Activated CD4-positive, alpha-beta T cell treated with anti-CD3 and anti-CD28 coated beads, Interleukin-2, amount 10 ng/mL, durations not matched to agents 24 days and 14 days (primary cell): Measurements from ENCODE around the gene POMT1. TPM values are rescaled to one million over a fixed set of nuclear protein-coding genes. Genes with fewer than 3 reads are reported as not detected.
A peak's percentile ranks its signal among the peaks of the same experiment; 100 is the strongest.
"Not testable (repeated sequence)": the region's sequence is repeated elsewhere in the genome, so short reads cannot be mapped to it uniquely, and the experiment has no call there.

Source experiments
- DNase-seq: peaks from one replicate; pipeline ENCODE4 v3.0.0; 2022
- H3K27ac Mint-ChIP-seq: one replicate; pipeline ENCODE4 v1.8.0; 2022; ENCODE audit warnings: mild to moderate bottlenecking, mixed read lengths
- H3K27me3 Mint-ChIP-seq: one replicate; pipeline ENCODE4 v1.8.0; 2022; ENCODE audit warnings: mixed read lengths
- H3K36me3 Mint-ChIP-seq: one replicate; pipeline ENCODE4 v1.8.0; 2022; ENCODE audit warnings: low read depth, mild to moderate bottlenecking, mixed read lengths
- H3K4me1 Mint-ChIP-seq: one replicate; pipeline ENCODE4 v1.8.0; 2021; ENCODE audit warnings: mixed read lengths
- H3K4me3 Mint-ChIP-seq: one replicate; pipeline ENCODE4 v1.8.0; 2022; ENCODE audit warnings: mild to moderate bottlenecking, moderate library complexity, mixed read lengths
- H3K9me3 Mint-ChIP-seq: one replicate; pipeline ENCODE4 v1.8.0; 2021; ENCODE audit warnings: mixed read lengths
- intact Hi-C: fragments of 100-400 bp; cut with micrococcal nuclease; formaldehyde crosslinking; loops from one replicate; pipeline ENCODE4 v1.15.1; 2023
- total RNA-seq: library from RNA; stranded (reverse); gene quantifications from 2 replicates; pipeline ENCODE4 v1.2.3, GENCODE V29; 2022

Gene POMT1
- total RNA-seq, 1 donor from 2014 or later: 34.6 TPM

DNA sequence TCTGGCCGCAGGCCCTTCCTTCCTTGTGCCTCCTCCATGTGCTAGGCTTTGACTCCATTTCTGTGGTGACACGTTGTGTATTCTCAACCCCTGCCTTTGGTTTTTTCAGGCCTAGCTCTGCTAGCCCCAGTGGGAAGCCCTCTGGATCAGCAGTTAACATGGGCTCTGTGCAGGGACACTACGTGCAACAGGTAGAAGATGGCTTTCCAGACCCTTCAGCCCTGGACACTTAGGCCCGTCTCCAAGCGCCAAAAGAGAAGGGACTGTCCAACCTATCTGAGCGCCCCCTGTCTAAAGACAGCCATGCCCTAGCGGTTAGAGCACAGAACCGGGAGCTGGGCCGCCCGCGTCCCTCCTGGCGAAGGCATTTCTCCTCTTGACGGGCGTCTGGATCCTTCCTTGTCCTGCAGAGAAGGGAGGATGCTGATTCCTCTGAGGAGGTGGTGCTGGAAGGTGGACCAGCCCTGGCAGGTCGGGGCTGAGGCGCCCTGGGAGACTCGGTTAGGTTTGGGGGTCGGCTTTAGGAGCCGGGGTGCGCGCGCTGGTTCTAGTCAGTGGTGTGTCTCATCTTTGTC is 8.3 kb upstream of the POMT1 start:
- Mint-ChIP-seq H3K27ac (no peak overlapping the region), H3K27me3 (no peaks in the 10 kb centered on the region), H3K36me3 (peaks cover 74% of the 10 kb centered on the region), H3K9me3 (no peaks in the 10 kb centered on the region), H3K4me3 (no peak overlapping the region), H3K4me1 (peaks cover 9% of the 10 kb centered on the region)
- intact Hi-C loops: no loop called here
- DNase-seq: no peak

- Mint-ChIP-seq H3K36me3 (peaks cover 64% of the 10 kb centered on the region), H3K4me3 (no peak overlapping the region), H3K9me3 (no peaks in the 10 kb centered on the region), H3K4me1 (peaks cover 21% of the 10 kb centered on the region), H3K27me3 (no peaks in the 10 kb centered on the region), H3K27ac (no peak overlapping the region)
- DNase-seq: no peak
- intact Hi-C loops: no loop called here
Observed at GRCh38 chr9:131495785-131496184, 6.9 kb upstream of the POMT1 start.

GRCh38 chr9:131496844-131497405 is 5.8 kb upstream of the POMT1 start:
- Mint-ChIP-seq H3K4me1 (peaks cover 30% of the 10 kb centered on the region), H3K9me3 (no peaks in the 10 kb centered on the region), H3K27ac (no peak overlapping the region), H3K27me3 (no peaks in the 10 kb centered on the region), H3K36me3 (peaks cover 57% of the 10 kb centered on the region), H3K4me3 (no peak overlapping the region)
- intact Hi-C loops: no loop called here
- no peak for DNase-seq

- Mint-ChIP-seq H3K9me3 (no peaks in the 10 kb centered on the region), H3K27me3 (no peaks in the 10 kb centered on the region), H3K27ac (peak overlapping the region; percentile 84), H3K4me3 (peak overlapping the region; percentile 17), H3K36me3 (peaks cover 40% of the 10 kb centered on the region), H3K4me1 (peaks cover 40% of the 10 kb centered on the region)
- DNase-seq: no peak
- intact Hi-C loops: no loop called here
Observed at GRCh38 chr9:131499254-131499767, 3.4 kb upstream of the POMT1 start.

DNA sequence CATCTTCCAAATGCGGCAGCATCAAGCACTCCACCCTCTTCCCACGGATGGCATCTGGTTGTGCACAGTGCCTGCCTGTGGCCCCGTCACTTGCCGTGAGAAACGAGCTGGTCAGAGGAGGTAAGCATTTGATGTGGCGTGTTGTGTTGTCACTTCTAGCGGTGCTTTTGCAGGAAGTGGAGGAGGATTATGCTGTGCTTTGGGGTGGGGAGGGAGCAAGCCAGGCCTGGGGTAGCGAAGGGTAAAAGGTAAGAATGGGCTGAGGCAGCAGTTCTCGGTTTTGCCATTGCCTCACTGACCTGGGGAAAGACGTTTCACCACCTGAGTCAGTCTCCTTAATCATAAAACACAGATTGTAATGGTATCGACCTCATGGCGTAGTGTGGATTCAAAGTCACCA is 2.3 kb upstream of the POMT1 start:
- intact Hi-C loops: loop anchor here (2.0 to 10.0 kb wide), 8 partner anchors 77 to 744 kb away; partner anchors contain the start of gene PRRC2B
- peaks cover 38% of the 10 kb centered on the region for H3K36me3 Mint-ChIP-seq
- peak overlapping the region; percentile 93 for H3K27ac Mint-ChIP-seq
- peaks cover 42% of the 10 kb centered on the region for H3K4me1 Mint-ChIP-seq
- H3K9me3 Mint-ChIP-seq: no peaks in the 10 kb centered on the region
- H3K27me3 Mint-ChIP-seq: no peaks in the 10 kb centered on the region
- DNase-seq: peak; percentile 91
- H3K4me3 Mint-ChIP-seq: peak overlapping the region; percentile 82

DNA sequence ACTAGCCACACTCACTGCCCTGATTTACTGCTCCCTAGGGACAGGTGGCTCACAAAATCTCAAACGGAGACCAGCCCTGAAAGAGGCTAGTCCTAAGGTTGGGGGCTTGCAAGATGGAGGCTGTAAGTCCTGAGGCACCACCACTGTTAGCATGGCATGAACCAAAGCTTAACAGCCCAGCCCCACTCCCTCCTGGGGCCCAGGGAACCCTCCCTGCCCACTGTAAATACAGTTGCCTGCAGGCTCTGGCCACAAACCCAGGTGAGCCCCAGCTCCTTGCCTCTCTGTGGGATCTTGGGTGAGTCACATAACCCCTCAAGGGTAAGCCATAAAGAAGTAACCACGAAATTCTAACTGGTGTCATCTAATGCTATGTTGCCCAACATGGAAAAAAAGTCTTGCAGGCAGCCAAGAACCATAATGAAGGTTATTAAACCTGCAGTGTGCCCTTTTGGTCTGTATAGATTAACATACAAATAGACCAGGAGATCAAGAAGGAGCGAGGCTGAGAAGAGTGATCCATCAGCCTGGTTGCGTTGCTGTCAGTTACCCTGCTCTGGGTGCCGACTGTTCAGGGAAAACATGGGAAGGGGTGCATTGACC is 1.7 kb upstream of the POMT1 start:
- intact Hi-C loops: loop anchor here (2.0 to 10.0 kb wide), 8 partner anchors 76 to 744 kb away; partner anchors contain the start of gene PRRC2B
- peaks cover 45% of the 10 kb centered on the region for H3K4me1 Mint-ChIP-seq
- peak overlapping the region; percentile 93 for H3K27ac Mint-ChIP-seq
- H3K4me3 Mint-ChIP-seq: peak overlapping the region; percentile 82
- peaks cover 35% of the 10 kb centered on the region for H3K36me3 Mint-ChIP-seq
- DNase-seq: peak; percentile 84
- no peaks in the 10 kb centered on the region for H3K27me3 Mint-ChIP-seq
- H3K9me3 Mint-ChIP-seq: no peaks in the 10 kb centered on the region

- H3K27ac Mint-ChIP-seq: peak overlapping the region; percentile 91
- peak overlapping the region; percentile 99 for H3K4me3 Mint-ChIP-seq
- intact Hi-C loops: loop anchor here (2.0 to 10.0 kb wide), 6 partner anchors 27 to 741 kb away; partner anchors contain the start of genes RAPGEF1 and UCK1
- peak; percentile 90 for DNase-seq
- H3K27me3 Mint-ChIP-seq: no peaks in the 10 kb centered on the region
- no peaks in the 10 kb centered on the region for H3K9me3 Mint-ChIP-seq
- peaks cover 43% of the 10 kb centered on the region for H3K4me1 Mint-ChIP-seq
- H3K36me3 Mint-ChIP-seq: peaks cover 29% of the 10 kb centered on the region
Observed at GRCh38 chr9:131503626-131504465, 1.1 kb downstream of the POMT1 start.

- Mint-ChIP-seq H3K4me3 (peak overlapping the region; percentile 48), H3K9me3 (no peaks in the 10 kb centered on the region), H3K27ac (no peak overlapping the region), H3K27me3 (no peaks in the 10 kb centered on the region), H3K36me3 (peaks cover 23% of the 10 kb centered on the region), H3K4me1 (peaks cover 33% of the 10 kb centered on the region)
- intact Hi-C loops: loop anchor here (2.0 to 10.0 kb wide), 3 partner anchors 26 to 740 kb away; partner anchors contain the start of genes RAPGEF1 and UCK1
- DNase-seq: no peak
Observed at GRCh38 chr9:131505012-131505411, 2.3 kb downstream of the POMT1 start.

DNA sequence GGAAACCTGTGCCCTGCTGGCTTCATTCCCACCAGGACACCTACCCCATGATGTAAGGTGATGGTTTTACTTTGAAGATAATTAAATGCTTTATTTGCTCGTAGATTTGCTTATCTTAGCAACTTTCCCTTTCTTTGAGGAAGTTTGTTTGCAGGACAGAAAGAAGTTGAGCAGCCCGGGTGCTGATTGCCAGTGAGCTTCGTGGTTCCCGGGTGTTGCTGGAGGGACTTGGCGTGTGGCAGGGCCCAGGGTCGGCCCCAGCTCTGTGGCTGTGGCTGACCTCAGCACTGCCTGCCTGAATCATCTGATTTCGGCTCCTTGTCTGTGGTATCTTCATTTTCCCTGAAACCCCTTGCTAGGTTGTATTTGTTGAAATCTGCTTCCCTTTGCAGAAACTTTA is 8.7 kb downstream of the POMT1 start:
- peaks cover 43% of the 10 kb centered on the region for H3K36me3 Mint-ChIP-seq
- no peaks in the 10 kb centered on the region for H3K9me3 Mint-ChIP-seq
- H3K4me3 Mint-ChIP-seq: no peak overlapping the region
- no peak for DNase-seq
- intact Hi-C loops: no loop called here
- H3K27me3 Mint-ChIP-seq: no peaks in the 10 kb centered on the region
- no peaks in the 10 kb centered on the region for H3K4me1 Mint-ChIP-seq
- H3K27ac Mint-ChIP-seq: no peak overlapping the region

GRCh38 chr9:131511880-131512279 is 9.2 kb downstream of the POMT1 start:
- no peak overlapping the region for H3K4me3 Mint-ChIP-seq
- no peak for DNase-seq
- H3K9me3 Mint-ChIP-seq: no peaks in the 10 kb centered on the region
- no peaks in the 10 kb centered on the region for H3K4me1 Mint-ChIP-seq
- H3K27me3 Mint-ChIP-seq: no peaks in the 10 kb centered on the region
- no peak overlapping the region for H3K27ac Mint-ChIP-seq
- H3K36me3 Mint-ChIP-seq: peaks cover 43% of the 10 kb centered on the region
- intact Hi-C loops: no loop called here

DNA sequence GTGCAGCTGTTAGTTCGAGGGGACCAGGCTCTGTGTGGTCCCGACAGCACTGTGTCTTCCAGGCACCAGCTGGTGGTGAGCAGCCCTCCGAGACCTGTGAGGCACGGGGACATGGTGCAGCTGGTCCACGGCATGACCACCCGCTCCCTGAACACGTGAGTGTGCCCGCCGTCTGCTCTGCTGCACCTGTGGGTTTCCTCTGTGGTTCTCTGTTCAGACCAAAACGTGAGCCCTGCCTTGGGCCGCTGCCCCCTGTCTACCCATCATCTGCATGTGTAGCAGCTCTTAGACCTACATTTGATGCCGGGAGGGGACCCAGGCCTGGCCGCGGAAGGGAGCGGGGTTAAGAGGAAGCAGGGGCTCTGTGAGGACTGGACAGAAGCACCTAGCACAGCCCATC is 10.5 kb downstream of the POMT1 start:
- no peak for DNase-seq
- Mint-ChIP-seq H3K4me1 (no peaks in the 10 kb centered on the region), H3K9me3 (no peaks in the 10 kb centered on the region), H3K27me3 (no peaks in the 10 kb centered on the region), H3K27ac (no peak overlapping the region), H3K4me3 (no peak overlapping the region), H3K36me3 (peaks cover 46% of the 10 kb centered on the region)
- intact Hi-C loops: no loop called here

DNA sequence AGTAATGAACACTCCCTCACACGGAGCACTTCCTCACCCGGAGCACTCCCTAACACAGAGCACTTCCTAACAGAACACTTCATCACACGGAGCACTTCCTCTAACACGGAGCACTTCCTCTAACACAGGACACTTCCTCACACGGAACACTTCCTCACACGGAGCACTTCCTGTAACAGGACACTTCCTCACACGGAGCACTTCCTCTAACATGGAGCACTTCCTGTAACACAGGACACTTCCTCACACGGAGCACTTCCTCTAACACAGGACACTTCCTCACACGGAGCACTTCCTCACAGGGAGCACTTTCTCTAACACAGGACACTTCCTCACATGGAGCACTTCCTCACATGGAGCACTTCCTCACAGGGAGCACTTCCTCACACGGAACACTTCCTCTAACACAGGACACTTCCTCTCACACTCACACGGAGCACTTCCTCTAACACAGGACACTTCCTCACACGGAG is 12.9 kb downstream of the POMT1 start:
- H3K4me1 Mint-ChIP-seq, H3K4me3 Mint-ChIP-seq: not testable (repeated sequence)
- H3K36me3 Mint-ChIP-seq: peaks cover 53% of the 10 kb centered on the region

GRCh38 chr9:131516100-131516499 is 13.4 kb downstream of the POMT1 start:
- no peaks in the 10 kb centered on the region for H3K9me3 Mint-ChIP-seq

More for the DNA sequence above, 12.9 kb downstream of the POMT1 start:
- DNase-seq, intact Hi-C loops, H3K27ac Mint-ChIP-seq, H3K27me3 Mint-ChIP-seq, H3K9me3 Mint-ChIP-seq: not testable (repeated sequence)

More at GRCh38 chr9:131516100-131516499, 13.4 kb downstream of the POMT1 start:
- Mint-ChIP-seq H3K4me3 (no peak overlapping the region), H3K27ac (no peak overlapping the region), H3K27me3 (no peaks in the 10 kb centered on the region), H3K4me1 (no peaks in the 10 kb centered on the region), H3K36me3 (peaks cover 52% of the 10 kb centered on the region)
- intact Hi-C loops: no loop called here
- DNase-seq: no peak
